ENCODE measurements around the gene CHDH. TPM values are rescaled to one million over a fixed set of nuclear protein-coding genes. Genes with fewer than 3 reads are reported as not detected.

The CHDH gene
- total RNA-seq, 1 experiment from 2014 or later = 28.5 TPM

DNA sequence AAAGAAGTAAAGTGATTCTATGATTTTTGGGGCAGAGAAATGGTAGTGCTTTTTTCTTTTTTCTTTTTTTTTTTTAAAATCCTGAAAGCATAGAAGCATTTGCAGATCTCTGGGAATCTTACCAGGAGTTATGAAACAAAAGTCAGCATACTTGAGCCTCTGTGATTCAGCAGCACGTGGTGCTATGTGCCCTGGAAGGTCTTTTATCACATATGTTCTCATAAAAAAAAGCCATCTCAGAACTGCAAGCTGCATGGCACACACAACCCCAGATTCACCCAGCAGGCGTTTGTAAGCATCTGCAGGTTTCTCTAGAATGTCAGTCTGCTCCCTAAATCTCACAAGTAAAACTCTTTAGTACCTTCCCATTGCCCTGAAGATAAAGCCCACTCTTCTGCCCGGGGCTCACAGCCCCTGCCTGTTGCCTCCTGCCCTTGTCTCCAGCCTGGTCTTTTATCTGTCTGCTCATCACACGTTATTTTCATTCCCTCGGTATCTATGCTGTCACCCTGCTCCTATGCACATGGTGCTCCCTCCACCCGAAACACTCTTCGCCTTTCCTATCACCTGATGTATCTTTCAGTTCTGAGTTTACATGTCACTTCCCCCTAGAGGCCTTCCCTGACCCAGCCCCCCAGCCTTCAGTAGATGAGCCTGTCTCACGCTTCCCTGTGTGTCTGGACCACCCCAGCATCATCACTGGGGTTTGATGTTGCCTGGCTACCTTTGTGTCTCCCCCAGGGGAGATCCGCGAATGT lies 72.4 kb downstream of the CHDH start:
- peaks cover 7% of the 10 kb centered on the region for H3K36me3 Mint-ChIP-seq (ENCODE audit: insufficient read depth, unreplicated experiment)
- no peaks in the 10 kb centered on the region for H3K27me3 Mint-ChIP-seq (ENCODE audit: unreplicated experiment)
- H3K27ac Mint-ChIP-seq (ENCODE audit: unreplicated experiment) = no peak overlapping the region
- no peak overlapping the region for H3K4me3 Mint-ChIP-seq (ENCODE audit: low read depth, unreplicated experiment)
- no peaks in the 10 kb centered on the region for H3K9me3 Mint-ChIP-seq (ENCODE audit: low read depth, unreplicated experiment)
- DNase-seq = no peak
- BruUV-seq (replicated peaks) = no TSS peak
- no peaks in the 10 kb centered on the region for H3K4me1 Mint-ChIP-seq (ENCODE audit: low read depth, unreplicated experiment)
- intact Hi-C loops (cut with micrococcal nuclease; ENCODE audit: unreplicated experiment) = no loop called here
- TF ChIP-seq, protein P1, sequence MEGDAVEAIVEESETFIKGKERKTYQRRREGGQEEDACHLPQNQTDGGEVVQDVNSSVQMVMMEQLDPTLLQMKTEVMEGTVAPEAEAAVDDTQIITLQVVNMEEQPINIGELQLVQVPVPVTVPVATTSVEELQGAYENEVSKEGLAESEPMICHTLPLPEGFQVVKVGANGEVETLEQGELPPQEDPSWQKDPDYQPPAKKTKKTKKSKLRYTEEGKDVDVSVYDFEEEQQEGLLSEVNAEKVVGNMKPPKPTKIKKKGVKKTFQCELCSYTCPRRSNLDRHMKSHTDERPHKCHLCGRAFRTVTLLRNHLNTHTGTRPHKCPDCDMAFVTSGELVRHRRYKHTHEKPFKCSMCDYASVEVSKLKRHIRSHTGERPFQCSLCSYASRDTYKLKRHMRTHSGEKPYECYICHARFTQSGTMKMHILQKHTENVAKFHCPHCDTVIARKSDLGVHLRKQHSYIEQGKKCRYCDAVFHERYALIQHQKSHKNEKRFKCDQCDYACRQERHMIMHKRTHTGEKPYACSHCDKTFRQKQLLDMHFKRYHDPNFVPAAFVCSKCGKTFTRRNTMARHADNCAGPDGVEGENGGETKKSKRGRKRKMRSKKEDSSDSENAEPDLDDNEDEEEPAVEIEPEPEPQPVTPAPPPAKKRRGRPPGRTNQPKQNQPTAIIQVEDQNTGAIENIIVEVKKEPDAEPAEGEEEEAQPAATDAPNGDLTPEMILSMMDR (IDR thresholded peaks at IDR 0.05; ENCODE audit: unreplicated experiment) = no peak
- CTCF ChIA-PET = no interaction called here

DNA sequence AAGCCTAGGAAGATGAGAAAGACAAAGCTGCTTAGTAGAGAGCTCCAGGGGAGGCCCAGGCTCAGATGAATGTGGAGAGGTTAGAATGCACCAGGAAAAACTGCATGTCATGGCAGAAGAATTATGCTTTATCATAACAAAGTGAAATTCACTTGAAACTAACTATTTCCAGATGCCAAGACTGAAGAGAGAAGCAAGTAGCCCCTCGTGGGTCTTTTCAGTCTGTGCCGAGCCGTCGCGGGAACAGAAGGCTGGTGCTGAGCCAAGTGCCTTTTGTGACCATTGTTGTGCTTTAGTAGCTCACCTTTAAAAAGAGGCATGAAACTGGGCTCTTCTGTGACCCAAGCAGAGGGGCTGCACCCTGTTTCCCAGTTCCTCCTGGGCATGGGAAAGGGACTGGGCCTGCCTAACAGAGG lies 73.2 kb downstream of the CHDH start:
- no TSS peak for BruUV-seq (replicated peaks)
- no peak overlapping the region for H3K27ac Mint-ChIP-seq (ENCODE audit: unreplicated experiment)
- CTCF ChIA-PET = no interaction called here
- TF ChIP-seq, protein P1 (IDR thresholded peaks at IDR 0.05; ENCODE audit: unreplicated experiment) = no peak
- H3K36me3 Mint-ChIP-seq (ENCODE audit: insufficient read depth, unreplicated experiment) = peaks cover 7% of the 10 kb centered on the region
- DNase-seq = no peak
- no peaks in the 10 kb centered on the region for H3K27me3 Mint-ChIP-seq (ENCODE audit: unreplicated experiment)
- no peaks in the 10 kb centered on the region for H3K4me1 Mint-ChIP-seq (ENCODE audit: low read depth, unreplicated experiment)
- intact Hi-C loops (cut with micrococcal nuclease; ENCODE audit: unreplicated experiment) = no loop called here
- no peaks in the 10 kb centered on the region for H3K9me3 Mint-ChIP-seq (ENCODE audit: low read depth, unreplicated experiment)
- H3K4me3 Mint-ChIP-seq (ENCODE audit: low read depth, unreplicated experiment) = no peak overlapping the region

DNA sequence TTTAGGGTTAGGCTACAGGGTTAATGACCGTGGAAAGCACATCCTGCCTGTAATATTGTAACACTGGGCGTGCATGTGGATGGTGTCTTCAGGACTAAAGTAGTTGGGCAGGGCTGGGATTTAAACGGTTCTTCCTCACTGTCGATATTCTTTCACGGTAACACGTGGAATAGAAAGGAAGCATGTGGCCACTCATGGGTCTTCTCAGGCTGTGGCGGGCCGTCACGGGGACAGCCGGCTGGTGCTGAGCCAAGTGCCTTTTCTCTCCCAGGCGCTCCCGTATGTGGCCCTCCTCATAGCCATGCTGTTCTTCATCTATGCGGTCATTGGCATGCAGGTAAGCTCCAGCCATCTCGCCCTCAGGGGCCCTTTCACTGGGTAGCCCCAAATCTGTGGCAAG lies 73.7 kb downstream of the CHDH start:
- intact Hi-C loops (cut with micrococcal nuclease; ENCODE audit: unreplicated experiment) = no loop called here
- H3K9me3 Mint-ChIP-seq (ENCODE audit: low read depth, unreplicated experiment) = no peaks in the 10 kb centered on the region
- peaks cover 7% of the 10 kb centered on the region for H3K36me3 Mint-ChIP-seq (ENCODE audit: insufficient read depth, unreplicated experiment)

DNA sequence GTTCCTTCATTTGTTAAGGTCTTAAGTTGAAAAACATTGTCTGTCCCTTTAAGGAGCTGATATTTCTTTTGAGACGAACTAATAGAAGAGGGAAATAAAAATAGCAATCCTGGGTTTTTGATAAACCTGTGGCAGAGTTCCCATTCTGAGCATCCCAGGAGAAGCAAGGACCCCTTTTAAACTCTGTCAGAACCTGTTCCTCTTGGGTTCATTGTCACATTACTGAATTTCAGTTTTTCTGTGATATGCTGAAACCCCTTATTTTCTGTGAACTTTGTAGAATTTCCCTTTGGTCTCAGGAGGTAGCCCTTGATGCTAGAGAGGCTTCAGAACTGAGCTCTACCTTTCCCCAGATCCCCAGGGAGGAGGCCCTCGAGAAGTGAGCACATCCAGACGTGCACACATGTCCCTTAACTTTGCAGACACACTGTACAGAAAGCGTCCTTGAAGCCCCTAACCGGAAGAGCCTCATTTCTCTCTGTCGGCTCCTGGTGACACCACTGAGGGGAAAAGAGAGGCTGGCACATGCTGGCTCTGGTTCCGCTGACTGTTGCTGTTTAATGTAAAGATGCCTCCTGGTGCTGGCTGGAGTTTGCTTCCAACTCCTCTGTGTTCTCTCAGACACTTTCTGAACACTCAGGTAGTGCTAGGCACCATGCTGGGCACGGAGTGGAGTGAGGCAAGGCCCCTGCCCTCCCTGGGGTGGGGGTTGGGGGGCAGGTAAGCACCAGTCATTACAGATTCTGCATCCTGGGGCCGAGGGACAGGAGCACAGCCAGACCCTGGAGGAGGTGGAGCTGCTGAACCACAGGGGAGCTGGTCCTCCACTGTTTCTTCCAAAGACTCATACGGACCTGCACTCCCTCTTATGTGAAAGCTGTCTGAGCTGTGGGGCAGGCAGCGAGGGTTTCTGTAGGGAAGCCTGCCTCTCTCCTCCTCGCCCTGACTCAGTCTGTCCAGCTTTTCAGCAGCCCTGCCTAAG lies 77.5 kb downstream of the CHDH start:
- Mint-ChIP-seq H3K36me3 (ENCODE audit: insufficient read depth, unreplicated experiment) (peaks cover 7% of the 10 kb centered on the region), H3K27ac (ENCODE audit: unreplicated experiment) (no peak overlapping the region), H3K27me3 (ENCODE audit: unreplicated experiment) (no peaks in the 10 kb centered on the region), H3K4me1 (ENCODE audit: low read depth, unreplicated experiment) (no peaks in the 10 kb centered on the region), H3K9me3 (ENCODE audit: low read depth, unreplicated experiment) (no peaks in the 10 kb centered on the region), H3K4me3 (ENCODE audit: low read depth, unreplicated experiment) (no peak overlapping the region)
- no TSS peak for BruUV-seq (replicated peaks)
- DNase-seq = no peak
- intact Hi-C loops (cut with micrococcal nuclease; ENCODE audit: unreplicated experiment) = no loop called here
- TF ChIP-seq, protein P1 (IDR thresholded peaks at IDR 0.05; ENCODE audit: unreplicated experiment) = no peak
- CTCF ChIA-PET = no interaction called here

More for the DNA sequence above, 73.7 kb downstream of the CHDH start:
- CTCF ChIA-PET = no interaction called here
- Mint-ChIP-seq H3K4me3 (ENCODE audit: low read depth, unreplicated experiment) (no peak overlapping the region), H3K27ac (ENCODE audit: unreplicated experiment) (no peak overlapping the region), H3K4me1 (ENCODE audit: low read depth, unreplicated experiment) (no peaks in the 10 kb centered on the region), H3K27me3 (ENCODE audit: unreplicated experiment) (no peaks in the 10 kb centered on the region)
- BruUV-seq (replicated peaks) = no TSS peak
- no peak for DNase-seq
- TF ChIP-seq, protein P1 (IDR thresholded peaks at IDR 0.05; ENCODE audit: unreplicated experiment) = no peak

Measured in Calu3 (cell line).